Thyroid gland (tissue), 4 donors: Measurements from ENCODE around the gene GNS. TPM values are rescaled to one million over a fixed set of nuclear protein-coding genes. Genes with fewer than 3 reads are reported as not detected.

ENCODE experiments used
- DNase-seq, 2 donors: peaks; one replicate each; pipeline ENCODE4 v3.0.0-alpha.2; 2019
- H3K27ac ChIP-seq, 3 donors: fragments of 200-600 bp; sonication (generic); 1 replicate in 2 of 3; 2 replicates in 1 of 3; pipeline ENCODE4 v1.5.1; 2016 to 2019; ENCODE audit warnings: mild to moderate bottlenecking in 1 of 3, moderate library complexity in 1 of 3
- H3K27me3 ChIP-seq: fragments of 200-600 bp; sonication (generic); one replicate; pipeline ENCODE4 v1.5.1; 2019
- H3K36me3 ChIP-seq, 2 donors: fragments of 200-600 bp; sonication (generic); one replicate each; pipeline ENCODE4 v1.5.1; 2016 to 2019
- H3K4me1 ChIP-seq, 2 donors: fragments of 200-600 bp; sonication (generic); one replicate each; pipeline ENCODE4 v1.5.1; 2017 to 2019
- H3K4me3 ChIP-seq, 3 donors: fragments of 200-600 bp; sonication (generic); replicated peaks in 1 of 3; 1 replicate in 2 of 3; 2 replicates in 1 of 3; pipeline ENCODE4 v1.5.1; 2016; ENCODE audit warnings: mild to moderate bottlenecking in 1 of 3
- H3K9me3 ChIP-seq: fragments of 200-600 bp; sonication (generic); one replicate; pipeline ENCODE4 v1.5.1; 2017
- POLR2A ChIP-seq, 2 donors: fragments of 450-650 bp; IDR thresholded peaks; one replicate each; pipeline ENCODE4 v1.6.1; 2017; ENCODE audit warnings: antibody characterized with exemption in 2 of 2, mild to moderate bottlenecking in 2 of 2, moderate library complexity in 1 of 2
- WGBS, 2 donors: methylation state at CpG; one replicate each; pipeline ENCODE4 v1.1.5; 2017; 5-methylcytosine and 5-hydroxymethylcytosine counted together
- intact Hi-C: fragments of 100-400 bp; cut with DNase I; formaldehyde crosslinking; loops from one replicate; pipeline ENCODE4 v1.15.1; 2023
- total RNA-seq, 4 donors: library from RNA; depleted of rRNA; stranded (reverse); fragments of >200 nt; gene quantifications; one replicate each; pipeline ENCODE4 v1.2.3, GENCODE V29; 2016
- TF ChIP-seq, protein P1 (sequence below), 6 experiments: fragments of 200-600 bp in 3 of 6; fragments of 450-650 bp in 3 of 6; sonication (generic) in 3 of 6; IDR thresholded peaks; one replicate each; pipeline ENCODE4 v1.5.1; 2016 to 2019; ENCODE audit warnings: antibody characterized with exemption in 6 of 6, mild to moderate bottlenecking in 2 of 6, inconsistent platforms in 1 of 6, moderate library complexity in 1 of 6

The GNS gene
- total RNA-seq, 4 donors from 2014 or later: 130 to 174 (median 160) TPM

DNA sequence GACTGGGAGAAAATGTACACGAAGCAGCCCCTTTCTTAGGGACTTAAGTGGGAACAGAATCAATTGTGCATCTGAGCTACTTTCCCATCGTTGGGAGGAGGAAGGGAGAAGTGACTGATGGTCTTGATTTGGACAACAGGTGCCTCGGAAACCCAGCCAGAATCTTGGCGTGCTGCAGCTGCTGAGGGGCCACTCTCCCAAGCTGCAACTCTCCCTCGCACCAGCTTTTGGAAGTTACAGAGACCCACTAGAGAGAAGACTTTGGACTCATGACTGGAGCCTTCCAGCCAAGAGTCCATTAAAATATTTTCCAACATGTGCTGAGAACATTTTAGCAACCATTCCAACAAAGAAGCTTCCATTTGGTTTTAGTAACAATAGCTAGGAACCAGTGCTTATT, 52.3 kb downstream of the GNS start:
- TF ChIP-seq POLR2A (IDR thresholded peaks at IDR 0.05): no peak
- TF ChIP-seq, protein P1, sequence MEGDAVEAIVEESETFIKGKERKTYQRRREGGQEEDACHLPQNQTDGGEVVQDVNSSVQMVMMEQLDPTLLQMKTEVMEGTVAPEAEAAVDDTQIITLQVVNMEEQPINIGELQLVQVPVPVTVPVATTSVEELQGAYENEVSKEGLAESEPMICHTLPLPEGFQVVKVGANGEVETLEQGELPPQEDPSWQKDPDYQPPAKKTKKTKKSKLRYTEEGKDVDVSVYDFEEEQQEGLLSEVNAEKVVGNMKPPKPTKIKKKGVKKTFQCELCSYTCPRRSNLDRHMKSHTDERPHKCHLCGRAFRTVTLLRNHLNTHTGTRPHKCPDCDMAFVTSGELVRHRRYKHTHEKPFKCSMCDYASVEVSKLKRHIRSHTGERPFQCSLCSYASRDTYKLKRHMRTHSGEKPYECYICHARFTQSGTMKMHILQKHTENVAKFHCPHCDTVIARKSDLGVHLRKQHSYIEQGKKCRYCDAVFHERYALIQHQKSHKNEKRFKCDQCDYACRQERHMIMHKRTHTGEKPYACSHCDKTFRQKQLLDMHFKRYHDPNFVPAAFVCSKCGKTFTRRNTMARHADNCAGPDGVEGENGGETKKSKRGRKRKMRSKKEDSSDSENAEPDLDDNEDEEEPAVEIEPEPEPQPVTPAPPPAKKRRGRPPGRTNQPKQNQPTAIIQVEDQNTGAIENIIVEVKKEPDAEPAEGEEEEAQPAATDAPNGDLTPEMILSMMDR (IDR thresholded peaks at IDR 0.05): no peak
- DNase-seq: no peak
- 67 to 82% methylated on average over 5 of the region's 5 CpGs for WGBS, 2 donors
- H3K9me3 ChIP-seq: no peaks in the 10 kb centered on the region
- no peak overlapping the region for H3K4me3 ChIP-seq
- H3K4me1 ChIP-seq: no peaks in the 10 kb centered on the region
- intact Hi-C loops: no loop called here
- H3K27me3 ChIP-seq: no peaks in the 10 kb centered on the region
- no peaks in the 10 kb centered on the region for H3K36me3 ChIP-seq
- no peak overlapping the region for H3K27ac ChIP-seq

DNA sequence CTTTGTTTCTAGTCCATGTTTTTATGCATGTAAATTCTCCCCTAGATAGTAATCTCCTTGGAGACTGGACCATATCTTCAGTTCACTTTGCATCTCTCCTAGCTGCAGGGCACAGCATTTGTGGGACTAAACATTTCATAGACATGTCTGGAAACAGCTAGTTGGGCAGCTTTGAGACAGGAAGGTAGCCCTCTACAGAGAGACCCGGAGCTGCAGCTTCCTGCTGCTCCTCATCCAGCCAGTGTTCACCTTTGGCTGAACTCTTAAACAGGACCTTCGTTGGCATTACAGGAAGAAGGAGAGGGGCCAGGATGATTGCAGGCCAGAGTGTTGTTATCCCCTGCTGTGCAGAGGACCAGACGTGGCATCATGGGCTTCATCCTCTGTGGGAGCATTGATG, 52.9 kb downstream of the GNS start:
- DNase-seq: no peak
- intact Hi-C loops: no loop called here
- H3K4me1 ChIP-seq: no peaks in the 10 kb centered on the region
- no peaks in the 10 kb centered on the region for H3K27me3 ChIP-seq
- H3K36me3 ChIP-seq: no peaks in the 10 kb centered on the region
- no peaks in the 10 kb centered on the region for H3K9me3 ChIP-seq
- H3K4me3 ChIP-seq: no peak overlapping the region
- H3K27ac ChIP-seq: no peak overlapping the region
- 39 to 53% methylated on average over 3 of the region's 3 CpGs for WGBS, 2 donors
- TF ChIP-seq POLR2A (IDR thresholded peaks at IDR 0.05): no peak
- TF ChIP-seq, protein P1 (IDR thresholded peaks at IDR 0.05): no peak

- intact Hi-C loops: no loop called here
- no peaks in the 10 kb centered on the region for H3K4me1 ChIP-seq
- no peaks in the 10 kb centered on the region for H3K27me3 ChIP-seq
- TF ChIP-seq, protein P1 (IDR thresholded peaks at IDR 0.05): no peak
- TF ChIP-seq POLR2A (IDR thresholded peaks at IDR 0.05): no peak
- DNase-seq: no peak
- H3K36me3 ChIP-seq: no peaks in the 10 kb centered on the region
- 59 to 60% methylated on average over 5 of the region's 5 CpGs for WGBS, 2 donors
- H3K27ac ChIP-seq: no peak overlapping the region
- H3K4me3 ChIP-seq: no peak overlapping the region
- no peaks in the 10 kb centered on the region for H3K9me3 ChIP-seq
These were observed 57.9 kb downstream of the GNS start for GRCh38 chr12:64701283-64701682.

DNA sequence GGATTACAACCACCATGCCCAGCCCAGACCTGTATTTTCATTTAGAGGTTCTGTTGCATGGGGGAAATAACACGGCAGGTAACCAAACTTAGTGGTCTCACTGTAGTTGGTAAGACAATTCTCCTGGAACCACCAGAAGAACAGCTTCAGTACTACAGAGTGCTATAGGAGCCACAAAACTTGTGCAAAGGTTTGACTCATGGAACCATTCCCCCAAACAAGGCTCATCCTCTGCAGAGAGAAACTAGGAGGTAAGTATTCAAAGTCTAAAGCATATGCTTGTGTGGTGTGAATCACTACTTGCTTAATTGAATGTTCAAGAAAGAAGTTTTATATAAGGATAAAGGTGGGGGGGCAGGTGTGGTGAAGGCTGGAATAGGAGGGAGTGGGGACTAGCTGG, 58.7 kb downstream of the GNS start:
- TF ChIP-seq POLR2A (IDR thresholded peaks at IDR 0.05): no peak
- TF ChIP-seq, protein P1 (IDR thresholded peaks at IDR 0.05): no peak
- Histone ChIP-seq H3K27ac (no peak overlapping the region), H3K4me3 (no peak overlapping the region), H3K9me3 (no peaks in the 10 kb centered on the region), H3K27me3 (no peaks in the 10 kb centered on the region), H3K4me1 (no peaks in the 10 kb centered on the region), H3K36me3 (no peaks in the 10 kb centered on the region)
- 84 to 100% methylated on average over 1 of the region's 1 CpG for WGBS, 2 donors
- intact Hi-C loops: no loop called here
- DNase-seq: no peak

GRCh38 chr12:64699504-64700115, 59.6 kb downstream of the GNS start:
- intact Hi-C loops: no loop called here
- Histone ChIP-seq H3K27ac (no peak overlapping the region), H3K9me3 (no peaks in the 10 kb centered on the region), H3K4me1 (no peaks in the 10 kb centered on the region), H3K4me3 (no peak overlapping the region), H3K27me3 (no peaks in the 10 kb centered on the region), H3K36me3 (no peaks in the 10 kb centered on the region)
- WGBS, 2 donors: 86 to 90% methylated on average over 12 of the region's 12 CpGs
- TF ChIP-seq, protein P1 (IDR thresholded peaks at IDR 0.05): no peak
- TF ChIP-seq POLR2A (IDR thresholded peaks at IDR 0.05): no peak
- no peak for DNase-seq
